Thyroid gland (tissue), 4 donors: ENCODE measurements around the gene COX20.

Experiments
- CTCF ChIP-seq, 6 experiments: fragments of 200-600 bp in 3 of 6; fragments of 450-650 bp in 3 of 6; sonication (generic) in 3 of 6; IDR thresholded peaks; one replicate each; pipeline ENCODE4 v1.5.1; 2016 to 2019; ENCODE audit warnings: antibody characterized with exemption in 6 of 6, mild to moderate bottlenecking in 2 of 6, inconsistent platforms in 1 of 6, moderate library complexity in 1 of 6
- POLR2A ChIP-seq, 2 donors: fragments of 450-650 bp; IDR thresholded peaks; one replicate each; pipeline ENCODE4 v1.6.1; 2017; ENCODE audit warnings: antibody characterized with exemption in 2 of 2, mild to moderate bottlenecking in 2 of 2, moderate library complexity in 1 of 2

- TF ChIP-seq CTCF (IDR thresholded peaks at IDR 0.05): no peak
- TF ChIP-seq POLR2A (IDR thresholded peaks at IDR 0.05): no peak
Measured at GRCh38 chr1:244836584-244836983, 1.1 kb downstream of the COX20 start.
